ENCODE measurements around the gene ZAP70.

Gene ZAP70

DNA sequence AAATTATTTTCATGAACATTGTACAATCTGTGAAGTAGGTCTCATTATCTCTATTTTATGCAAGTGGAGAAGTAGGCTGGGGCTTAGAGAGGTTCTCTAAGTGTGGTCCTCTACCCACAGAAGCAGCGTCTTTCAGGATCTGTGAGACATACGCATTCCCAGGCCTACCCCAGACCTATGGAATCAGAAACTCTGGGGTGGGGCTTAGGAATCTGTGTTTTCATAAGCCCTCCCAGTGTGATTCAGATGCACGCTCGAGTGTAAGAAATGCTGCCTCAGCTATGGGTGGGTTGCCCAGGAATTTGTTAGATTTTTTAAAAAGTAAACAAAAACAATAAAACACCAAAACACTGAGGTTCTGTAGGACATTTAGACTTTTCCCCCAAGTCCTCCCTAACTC, 14.8 kb upstream of the ZAP70 start:
- TF ChIP-seq, protein P1, sequence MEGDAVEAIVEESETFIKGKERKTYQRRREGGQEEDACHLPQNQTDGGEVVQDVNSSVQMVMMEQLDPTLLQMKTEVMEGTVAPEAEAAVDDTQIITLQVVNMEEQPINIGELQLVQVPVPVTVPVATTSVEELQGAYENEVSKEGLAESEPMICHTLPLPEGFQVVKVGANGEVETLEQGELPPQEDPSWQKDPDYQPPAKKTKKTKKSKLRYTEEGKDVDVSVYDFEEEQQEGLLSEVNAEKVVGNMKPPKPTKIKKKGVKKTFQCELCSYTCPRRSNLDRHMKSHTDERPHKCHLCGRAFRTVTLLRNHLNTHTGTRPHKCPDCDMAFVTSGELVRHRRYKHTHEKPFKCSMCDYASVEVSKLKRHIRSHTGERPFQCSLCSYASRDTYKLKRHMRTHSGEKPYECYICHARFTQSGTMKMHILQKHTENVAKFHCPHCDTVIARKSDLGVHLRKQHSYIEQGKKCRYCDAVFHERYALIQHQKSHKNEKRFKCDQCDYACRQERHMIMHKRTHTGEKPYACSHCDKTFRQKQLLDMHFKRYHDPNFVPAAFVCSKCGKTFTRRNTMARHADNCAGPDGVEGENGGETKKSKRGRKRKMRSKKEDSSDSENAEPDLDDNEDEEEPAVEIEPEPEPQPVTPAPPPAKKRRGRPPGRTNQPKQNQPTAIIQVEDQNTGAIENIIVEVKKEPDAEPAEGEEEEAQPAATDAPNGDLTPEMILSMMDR (conservative IDR thresholded peaks at IDR 0.05; ENCODE audit: low read depth, low read length) = no peak
- no peak overlapping the region for H3K4me3 ChIP-seq (ENCODE audit: low read depth, low read length)
- DNase-seq (ENCODE audit: low read depth) = no peak

DNA sequence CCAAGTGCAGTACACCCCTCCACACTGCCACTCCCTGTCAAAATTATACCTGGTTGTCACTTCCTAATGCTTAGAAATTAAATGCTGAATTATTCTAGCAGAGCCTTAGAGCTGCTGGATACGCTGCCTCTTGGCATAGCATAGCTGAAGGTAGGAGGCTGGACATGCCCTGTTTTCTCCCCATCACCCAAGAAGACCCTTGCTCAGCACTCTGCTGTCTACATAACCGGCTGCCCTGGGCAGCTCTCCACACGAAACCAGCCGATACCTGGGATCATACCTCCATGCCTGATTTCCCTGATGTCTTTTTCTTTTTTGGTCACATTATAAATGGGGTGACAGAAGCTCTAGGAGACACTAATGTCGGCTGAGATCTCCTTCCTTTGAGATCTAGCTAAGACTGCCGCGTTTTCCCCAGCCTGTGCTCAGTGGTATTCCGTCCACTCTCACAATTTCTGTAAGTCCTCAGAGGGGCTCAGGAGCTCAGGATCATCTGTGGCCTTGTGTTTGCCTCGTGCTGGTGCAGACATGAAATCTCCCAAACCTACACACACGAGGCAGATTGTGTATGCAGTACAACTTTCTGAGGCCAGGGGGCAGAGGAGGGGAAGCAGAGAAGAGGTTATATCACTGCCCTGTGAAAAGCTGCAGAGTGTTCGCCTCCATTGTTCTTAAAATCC, 13.5 kb upstream of the ZAP70 start:
- peak; percentile 81 for DNase-seq (ENCODE audit: low read depth)
- no peak overlapping the region for H3K4me3 ChIP-seq (ENCODE audit: low read depth, low read length)
- TF ChIP-seq, protein P1 (conservative IDR thresholded peaks at IDR 0.05; ENCODE audit: low read depth, low read length) = peak; percentile 86

DNA sequence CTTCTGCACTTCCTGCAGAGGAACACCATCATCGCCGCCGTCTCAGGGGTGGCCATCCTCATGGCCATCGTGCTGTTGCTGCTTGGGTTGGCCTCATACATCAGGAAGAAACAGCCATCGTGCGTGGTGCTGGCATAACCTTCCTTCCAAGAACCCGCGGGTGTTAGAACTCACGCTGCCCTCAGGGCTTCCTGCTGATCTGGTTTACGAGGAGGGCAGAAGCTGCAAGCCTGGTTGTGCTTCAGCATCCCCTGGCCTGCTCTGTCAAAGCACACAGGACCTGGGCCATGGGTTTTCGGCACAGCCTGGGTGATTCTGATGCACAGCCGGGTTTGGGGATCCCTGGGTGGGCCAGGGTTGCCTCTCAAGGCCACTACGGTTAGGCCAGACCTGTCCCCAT, 12.2 kb upstream of the ZAP70 start:
- no peak for DNase-seq (ENCODE audit: low read depth)
- no peak overlapping the region for H3K4me3 ChIP-seq (ENCODE audit: low read depth, low read length)
- TF ChIP-seq, protein P1 (conservative IDR thresholded peaks at IDR 0.05; ENCODE audit: low read depth, low read length) = no peak

DNA sequence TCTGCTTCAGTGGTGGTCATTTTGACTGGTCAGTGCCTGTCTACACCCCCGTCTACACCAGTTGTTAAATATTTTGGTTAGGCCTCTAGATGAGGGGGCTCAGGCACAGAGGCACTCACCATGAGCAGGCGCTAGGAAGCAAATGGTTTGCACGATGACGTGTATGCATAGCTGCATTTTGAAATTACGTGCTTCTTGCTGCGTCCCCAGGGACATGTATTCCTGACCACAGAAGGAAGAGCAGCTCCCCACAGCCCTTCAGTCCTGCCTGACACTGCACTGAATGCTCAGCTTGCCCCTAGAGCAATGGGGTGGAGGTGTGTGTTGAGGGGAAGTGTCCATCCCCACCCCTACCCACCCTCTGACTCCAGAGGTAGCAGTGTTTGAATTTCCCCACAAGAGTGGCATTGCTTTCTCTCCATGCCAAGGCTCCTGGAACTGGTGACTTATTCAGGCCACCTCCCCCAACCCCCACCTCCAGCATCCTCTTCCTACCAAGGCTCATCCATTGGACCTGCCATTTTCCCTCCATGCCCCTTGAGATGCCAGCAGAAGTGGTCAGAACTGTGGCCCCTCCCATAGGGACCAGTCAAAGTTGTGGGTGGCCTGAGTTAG, 11.4 kb upstream of the ZAP70 start:
- H3K4me3 ChIP-seq (ENCODE audit: low read depth, low read length) = no peak overlapping the region
- peak; percentile 43 for DNase-seq (ENCODE audit: low read depth)
- TF ChIP-seq, protein P1 (conservative IDR thresholded peaks at IDR 0.05; ENCODE audit: low read depth, low read length) = no peak

DNA sequence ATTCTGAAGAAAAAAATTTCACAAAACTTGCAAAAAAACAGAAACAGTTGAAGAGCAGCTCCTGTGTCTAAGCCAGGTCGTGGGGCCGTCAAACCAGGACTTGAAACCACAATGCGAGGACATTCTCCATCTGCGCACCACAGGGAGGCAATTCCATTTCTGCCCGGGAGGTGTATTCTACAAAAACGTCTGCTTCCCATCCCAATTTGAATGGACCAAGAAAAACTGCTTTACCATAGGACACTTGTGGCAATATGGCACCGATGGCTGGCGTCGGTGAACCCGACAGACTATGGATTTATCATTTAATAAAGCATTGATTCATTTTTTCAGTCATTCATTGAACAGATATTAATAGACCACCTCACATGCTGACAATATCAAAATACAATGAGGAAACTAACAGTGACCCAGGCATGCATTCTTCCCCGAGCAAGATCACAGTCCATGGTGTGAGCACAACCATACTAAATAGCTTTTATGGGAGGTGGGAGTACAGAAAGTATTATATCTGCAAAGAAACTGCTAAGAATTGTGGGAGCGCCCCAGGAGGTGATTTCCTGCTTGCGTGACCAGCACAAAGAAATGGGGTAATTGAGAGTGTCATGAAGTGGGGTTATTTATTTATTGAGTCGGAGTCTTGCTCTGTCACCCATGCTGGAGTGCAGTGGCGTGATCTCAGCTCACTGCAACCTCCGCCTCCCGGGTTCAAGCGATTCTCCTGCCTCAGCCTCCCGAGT, 10.5 kb upstream of the ZAP70 start:
- no peak overlapping the region for H3K4me3 ChIP-seq (ENCODE audit: low read depth, low read length)
- no peak for DNase-seq (ENCODE audit: low read depth)
- TF ChIP-seq, protein P1 (conservative IDR thresholded peaks at IDR 0.05; ENCODE audit: low read depth, low read length) = no peak

DNA sequence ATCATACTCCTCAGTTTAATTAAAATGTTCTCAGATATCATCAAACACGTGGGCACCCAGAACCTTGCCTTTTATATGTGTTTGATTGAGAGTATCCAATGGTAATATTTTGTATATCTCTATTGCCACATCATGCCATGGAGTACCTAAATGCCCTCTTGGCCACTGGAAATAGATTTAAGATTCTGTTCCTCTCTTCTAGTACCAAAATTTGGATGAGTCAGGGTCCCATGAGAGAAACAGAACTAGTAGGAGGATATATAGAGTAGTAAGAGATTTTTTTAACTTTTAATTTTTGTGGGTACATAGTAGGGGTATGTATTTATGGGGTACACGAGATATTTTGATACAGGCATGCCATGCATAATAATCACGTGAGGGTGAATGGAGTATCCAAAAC, 9.6 kb upstream of the ZAP70 start:
- TF ChIP-seq, protein P1 (conservative IDR thresholded peaks at IDR 0.05; ENCODE audit: low read depth, low read length) = no peak
- no peak for DNase-seq (ENCODE audit: low read depth)
- H3K4me3 ChIP-seq (ENCODE audit: low read depth, low read length) = no peak overlapping the region

Measured in choroid plexus epithelial cell (primary cell).